ENCODE measurements around the gene TRPM6. TPM values are rescaled to one million over a fixed set of nuclear protein-coding genes. Genes with fewer than 3 reads are reported as not detected.
"Not testable (repeated sequence)": the region's sequence is repeated elsewhere in the genome, so short reads cannot be mapped to it uniquely, and the experiment has no call there.

The TRPM6 gene
- total RNA-seq, 2 experiments from 2014 or later = not detected

- H3K79me2 ChIP-seq (ENCODE audit: insufficient read depth, low read depth, low read length) = no peaks in the 10 kb centered on the region
- POLR2A ChIA-PET = interaction anchor here (0.5 to 1.2 kb wide), 2 partner anchors 31 to 33 kb away, joined by 4 to 5 read pairs; no protein-coding TSS in a partner anchor
Observed at GRCh38 chr9:74908665-74909064, 20.9 kb upstream of the TRPM6 start.

DNA sequence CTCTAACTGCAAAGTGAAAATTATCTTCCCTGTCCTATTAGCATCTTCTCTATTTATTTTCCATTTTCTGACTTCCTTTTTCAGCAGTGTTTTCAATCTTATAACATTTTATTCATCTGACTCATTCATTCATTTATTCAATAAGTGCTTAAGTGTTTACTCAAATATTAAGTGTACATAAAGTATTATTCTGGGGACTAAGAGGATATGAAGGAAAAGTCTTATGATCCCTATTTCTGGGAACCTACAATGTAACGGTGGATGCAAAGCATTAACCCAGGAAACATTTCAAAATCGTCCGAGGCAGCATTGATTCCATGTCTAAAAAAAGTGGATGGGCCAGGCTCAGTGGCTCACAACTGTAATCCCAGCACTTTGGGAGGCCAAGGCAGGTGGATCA lies 19.4 kb upstream of the TRPM6 start:
- Histone ChIP-seq H3K4me1 (ENCODE audit: insufficient read depth, low read length, poor library complexity, severe bottlenecking) (no peaks in the 10 kb centered on the region), H3K4me3 (ENCODE audit: low read depth, low read length, poor library complexity, severe bottlenecking) (no peak overlapping the region), H3K9me3 (ENCODE audit: low read length) (no peaks in the 10 kb centered on the region), H3K27ac (ENCODE audit: low read depth, low read length, poor library complexity, severe bottlenecking) (no peak overlapping the region), H3K9me2 (ENCODE audit: insufficient read depth, low read length) (no peaks in the 10 kb centered on the region), H3K36me3 (ENCODE audit: insufficient read depth, low read length) (no peaks in the 10 kb centered on the region), H2AFZ (ENCODE audit: low read length) (no peak overlapping the region), H4K20me1 (ENCODE audit: insufficient read depth, low read length) (no peaks in the 10 kb centered on the region), H3K79me2 (ENCODE audit: insufficient read depth, low read depth, low read length) (no peaks in the 10 kb centered on the region), H3K4me2 (ENCODE audit: low read length) (no peak overlapping the region)
- intact Hi-C loops (cut with micrococcal nuclease; ENCODE audit: unreplicated experiment) = no loop called here
- TF ChIP-seq, protein P1, sequence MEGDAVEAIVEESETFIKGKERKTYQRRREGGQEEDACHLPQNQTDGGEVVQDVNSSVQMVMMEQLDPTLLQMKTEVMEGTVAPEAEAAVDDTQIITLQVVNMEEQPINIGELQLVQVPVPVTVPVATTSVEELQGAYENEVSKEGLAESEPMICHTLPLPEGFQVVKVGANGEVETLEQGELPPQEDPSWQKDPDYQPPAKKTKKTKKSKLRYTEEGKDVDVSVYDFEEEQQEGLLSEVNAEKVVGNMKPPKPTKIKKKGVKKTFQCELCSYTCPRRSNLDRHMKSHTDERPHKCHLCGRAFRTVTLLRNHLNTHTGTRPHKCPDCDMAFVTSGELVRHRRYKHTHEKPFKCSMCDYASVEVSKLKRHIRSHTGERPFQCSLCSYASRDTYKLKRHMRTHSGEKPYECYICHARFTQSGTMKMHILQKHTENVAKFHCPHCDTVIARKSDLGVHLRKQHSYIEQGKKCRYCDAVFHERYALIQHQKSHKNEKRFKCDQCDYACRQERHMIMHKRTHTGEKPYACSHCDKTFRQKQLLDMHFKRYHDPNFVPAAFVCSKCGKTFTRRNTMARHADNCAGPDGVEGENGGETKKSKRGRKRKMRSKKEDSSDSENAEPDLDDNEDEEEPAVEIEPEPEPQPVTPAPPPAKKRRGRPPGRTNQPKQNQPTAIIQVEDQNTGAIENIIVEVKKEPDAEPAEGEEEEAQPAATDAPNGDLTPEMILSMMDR (conservative IDR thresholded peaks at IDR 0.05; ENCODE audit: low read length) = no peak
- TF ChIP-seq EZH2phosphoT487 (IDR thresholded peaks at IDR 0.05; ENCODE audit: borderline replicate concordance, low read depth, low read length) = no peak
- BruUV-seq (replicated peaks) = no TSS peak
- CTCF ChIA-PET (ENCODE audit: unreplicated experiment) = no interaction called here
- POLR2A ChIA-PET = no interaction called here
- no peak for DNase-seq (ENCODE audit: low spot score)

More at GRCh38 chr9:74908665-74909064, 20.9 kb upstream of the TRPM6 start:
- no TSS peak for BruUV-seq (replicated peaks)
- no peak for TF ChIP-seq EZH2phosphoT487 (IDR thresholded peaks at IDR 0.05; ENCODE audit: borderline replicate concordance, low read depth, low read length)
- TF ChIP-seq, protein P1 (conservative IDR thresholded peaks at IDR 0.05; ENCODE audit: low read length) = no peak
- intact Hi-C loops (cut with micrococcal nuclease; ENCODE audit: unreplicated experiment) = no loop called here
- no peaks in the 10 kb centered on the region for H3K4me1 ChIP-seq (ENCODE audit: insufficient read depth, low read length, poor library complexity, severe bottlenecking)
- no peaks in the 10 kb centered on the region for H3K36me3 ChIP-seq (ENCODE audit: insufficient read depth, low read length)
- no peak overlapping the region for H2AFZ ChIP-seq (ENCODE audit: low read length)
- H3K9me3 ChIP-seq (ENCODE audit: low read length) = no peaks in the 10 kb centered on the region
- no peak overlapping the region for H3K4me3 ChIP-seq (ENCODE audit: low read depth, low read length, poor library complexity, severe bottlenecking)
- CTCF ChIA-PET (ENCODE audit: unreplicated experiment) = no interaction called here
- no peaks in the 10 kb centered on the region for H3K9me2 ChIP-seq (ENCODE audit: insufficient read depth, low read length)
- no peaks in the 10 kb centered on the region for H4K20me1 ChIP-seq (ENCODE audit: insufficient read depth, low read length)
- H3K4me2 ChIP-seq (ENCODE audit: low read length) = no peak overlapping the region
- DNase-seq (ENCODE audit: low spot score) = no peak
- H3K27ac ChIP-seq (ENCODE audit: low read depth, low read length, poor library complexity, severe bottlenecking) = no peak overlapping the region

- POLR2A ChIA-PET = no interaction called here
- no peaks in the 10 kb centered on the region for H3K9me2 ChIP-seq (ENCODE audit: insufficient read depth, low read length)
- no peak overlapping the region for H3K27ac ChIP-seq (ENCODE audit: low read depth, low read length, poor library complexity, severe bottlenecking)
- H3K9me3 ChIP-seq (ENCODE audit: low read length) = no peaks in the 10 kb centered on the region
- no peaks in the 10 kb centered on the region for H4K20me1 ChIP-seq (ENCODE audit: insufficient read depth, low read length)
- CTCF ChIA-PET (ENCODE audit: unreplicated experiment) = no interaction called here
- no peak overlapping the region for H3K4me2 ChIP-seq (ENCODE audit: low read length)
- no peaks in the 10 kb centered on the region for H3K36me3 ChIP-seq (ENCODE audit: insufficient read depth, low read length)
- no TSS peak for BruUV-seq (replicated peaks)
- no peak for DNase-seq (ENCODE audit: low spot score)
- intact Hi-C loops (cut with micrococcal nuclease; ENCODE audit: unreplicated experiment) = no loop called here
- TF ChIP-seq, protein P1 (conservative IDR thresholded peaks at IDR 0.05; ENCODE audit: low read length) = no peak
- TF ChIP-seq EZH2phosphoT487 (IDR thresholded peaks at IDR 0.05; ENCODE audit: borderline replicate concordance, low read depth, low read length) = no peak
- H3K4me1 ChIP-seq (ENCODE audit: insufficient read depth, low read length, poor library complexity, severe bottlenecking) = no peaks in the 10 kb centered on the region
- no peak overlapping the region for H2AFZ ChIP-seq (ENCODE audit: low read length)
- H3K4me3 ChIP-seq (ENCODE audit: low read depth, low read length, poor library complexity, severe bottlenecking) = no peak overlapping the region
- no peaks in the 10 kb centered on the region for H3K79me2 ChIP-seq (ENCODE audit: insufficient read depth, low read depth, low read length)
Observed at GRCh38 chr9:74901001-74901400, 13.3 kb upstream of the TRPM6 start.

DNA sequence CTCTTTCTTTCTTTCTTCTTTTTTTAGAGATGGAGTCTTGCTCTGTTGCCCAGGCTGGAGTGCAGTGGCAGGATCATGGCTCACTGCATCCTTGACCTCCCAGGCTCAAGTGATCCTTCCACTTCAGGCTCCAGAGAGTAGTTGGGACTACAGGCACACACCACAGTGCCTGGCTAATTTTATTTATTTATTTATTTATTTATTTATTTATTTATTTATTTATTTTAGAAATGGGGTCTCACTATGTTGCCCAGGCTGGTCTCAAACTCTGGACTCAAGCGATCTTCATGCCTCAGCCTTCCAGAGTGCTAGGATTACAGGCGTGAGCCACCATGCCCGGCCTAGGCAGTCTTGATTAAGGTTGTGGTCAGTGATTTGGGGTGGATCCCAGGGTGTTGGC lies 728 bp upstream of the TRPM6 start:
- CTCF ChIA-PET (ENCODE audit: unreplicated experiment) = not testable (repeated sequence)

More for the DNA sequence above, 728 bp upstream of the TRPM6 start:
- H3K9me2 ChIP-seq (ENCODE audit: insufficient read depth, low read length); H3K4me1 ChIP-seq (ENCODE audit: insufficient read depth, low read length, poor library complexity, severe bottlenecking); H2AFZ ChIP-seq (ENCODE audit: low read length); H3K79me2 ChIP-seq (ENCODE audit: insufficient read depth, low read depth, low read length); H3K9me3 ChIP-seq (ENCODE audit: low read length); intact Hi-C loops (cut with micrococcal nuclease; ENCODE audit: unreplicated experiment); H4K20me1 ChIP-seq (ENCODE audit: insufficient read depth, low read length); DNase-seq (ENCODE audit: low spot score); H3K27ac ChIP-seq (ENCODE audit: low read depth, low read length, poor library complexity, severe bottlenecking); POLR2A ChIA-PET; H3K4me3 ChIP-seq (ENCODE audit: low read depth, low read length, poor library complexity, severe bottlenecking); BruUV-seq (replicated peaks); H3K36me3 ChIP-seq (ENCODE audit: insufficient read depth, low read length); H3K4me2 ChIP-seq (ENCODE audit: low read length): not testable (repeated sequence)

All from OCI-LY7 (cell line).